Body of pancreas (tissue), 4 donors: ENCODE measurements around the gene TMEM101. TPM values are rescaled to one million over a fixed set of nuclear protein-coding genes. Genes with fewer than 3 reads are reported as not detected.

Experiments used
- ATAC-seq: fragments of 150-250 bp; one replicate; pipeline ENCODE4 v1.9.1; 2016
- DNase-seq, 4 donors: peaks; one replicate each; pipeline ENCODE4 v3.0.0-alpha.2; 2019
- H3K27ac ChIP-seq, 4 donors: fragments of 200-600 bp; sonication (generic); 1 replicate in 3 of 4; 2 replicates in 1 of 4; pipeline versions ENCODE4 v1.5.1 to v1.6.1; 2016 to 2019; ENCODE audit warnings: mild to moderate bottlenecking in 1 of 4, mixed read lengths in 1 of 4, moderate library complexity in 1 of 4
- H3K27me3 ChIP-seq, 2 donors: fragments of 200-600 bp; sonication (generic); one replicate each; pipeline ENCODE4 v1.6.0; 2016; ENCODE audit warnings: mild to moderate bottlenecking in 1 of 2
- H3K36me3 ChIP-seq, 2 donors: fragments of 200-600 bp; sonication (generic); replicated peaks in 1 of 2; 2 replicates each; pipeline ENCODE4 v1.5.1; 2016; ENCODE audit warnings: low read depth in 2 of 2; ENCODE audit not compliant: insufficient read depth in 1 of 2
- H3K4me1 ChIP-seq: fragments of 200-600 bp; sonication (generic); one replicate; pipeline ENCODE4 v1.6.0; 2016
- H3K4me3 ChIP-seq, 2 donors: fragments of 200-600 bp; sonication (generic); 1 replicate in 1 of 2; 2 replicates in 1 of 2; pipeline ENCODE4 v1.5.1; 2016 to 2019
- H3K9me3 ChIP-seq, 3 donors: fragments of 200-600 bp; sonication (generic); 1 replicate in 2 of 3; 2 replicates in 1 of 3; pipeline ENCODE4 v1.5.1; 2016
- CTCF ChIP-seq, 7 experiments: fragments of 450-650 bp in 4 of 7; fragments of 200-600 bp in 3 of 7; sonication (generic) in 3 of 7; IDR thresholded peaks; one replicate each; pipeline ENCODE4 v1.5.1; 2016 to 2019; ENCODE audit warnings: antibody characterized with exemption in 7 of 7
- POLR2A ChIP-seq, 3 donors: fragments of 450-650 bp; IDR thresholded peaks; one replicate each; pipeline ENCODE4 v1.6.1; 2016; ENCODE audit warnings: antibody characterized with exemption in 3 of 3, mild to moderate bottlenecking in 2 of 3
- WGBS, 2 donors: methylation state at CpG; one replicate each; pipeline ENCODE4 v1.1.5; 2017; 5-methylcytosine and 5-hydroxymethylcytosine counted together
- intact Hi-C: fragments of 100-400 bp; cut with DNase I; formaldehyde crosslinking; loops from one replicate; pipeline ENCODE4 v1.15.1; 2023
- total RNA-seq, 2 donors: library from RNA; depleted of rRNA; stranded (reverse); fragments of >200 nt; gene quantifications; one replicate each; pipeline ENCODE4 v1.1.0, GENCODE V29; 2016

The TMEM101 gene
- total RNA-seq, 2 donors from 2014 or later, result 22.6 to 26.7 TPM

GRCh38 chr17:44012391-44012790, 2.4 kb downstream of the TMEM101 start:
- DNase-seq (no peak), ATAC-seq (no peak)
- H3K27me3 ChIP-seq, result no peaks in the 10 kb centered on the region
- WGBS, 2 donors, result 50 to 65% methylated on average over 2 to 3 of the region's 3 CpGs
- TF ChIP-seq CTCF (IDR thresholded peaks at IDR 0.05) (no peak), POLR2A (IDR thresholded peaks at IDR 0.05) (no peak)
- H3K4me3 ChIP-seq, result no peak overlapping the region
- no peaks in the 10 kb centered on the region for H3K36me3 ChIP-seq
- H3K4me1 ChIP-seq, result peaks cover 27% of the 10 kb centered on the region
- intact Hi-C loops, result no loop called here
- no peak overlapping the region for H3K27ac ChIP-seq
- H3K9me3 ChIP-seq, result no peaks in the 10 kb centered on the region

- Histone ChIP-seq H3K4me1 (peaks cover 32% of the 10 kb centered on the region), H3K27ac (no peak overlapping the region), H3K27me3 (no peaks in the 10 kb centered on the region), H3K4me3 (no peak overlapping the region), H3K36me3 (no peaks in the 10 kb centered on the region), H3K9me3 (no peaks in the 10 kb centered on the region)
- intact Hi-C loops, result no loop called here
- no peak for ATAC-seq
- TF ChIP-seq POLR2A (IDR thresholded peaks at IDR 0.05), result no peak
- TF ChIP-seq CTCF (IDR thresholded peaks at IDR 0.05), result no peak
- DNase-seq, result no peak
- WGBS, 2 donors, result 86 to 92% methylated on average over 9 of the region's 9 CpGs
These were observed 2.9 kb downstream of the TMEM101 start for GRCh38 chr17:44011876-44012275.

- Histone ChIP-seq H3K4me1 (peaks cover 39% of the 10 kb centered on the region), H3K4me3 (no peak overlapping the region), H3K27ac (no peak overlapping the region), H3K27me3 (no peaks in the 10 kb centered on the region), H3K36me3 (no peaks in the 10 kb centered on the region), H3K9me3 (no peaks in the 10 kb centered on the region)
- intact Hi-C loops, result no loop called here
- no peak for DNase-seq
- WGBS, 2 donors, result 55 to 59% methylated on average over 4 of the region's 4 CpGs
- ATAC-seq, result no peak
- TF ChIP-seq CTCF (IDR thresholded peaks at IDR 0.05) (no peak), POLR2A (IDR thresholded peaks at IDR 0.05) (no peak)
These were observed 3.7 kb downstream of the TMEM101 start for GRCh38 chr17:44010966-44011647.

GRCh38 chr17:44008205-44008909, 6.4 kb downstream of the TMEM101 start:
- intact Hi-C loops, result no loop called here
- peaks cover 42% of the 10 kb centered on the region for H3K4me1 ChIP-seq
- no peaks in the 10 kb centered on the region for H3K36me3 ChIP-seq

More at GRCh38 chr17:44008205-44008909, 6.4 kb downstream of the TMEM101 start:
- peaks cover 0 to 14% of the 10 kb centered on the region in 2 donors for H3K27me3 ChIP-seq
- H3K9me3 ChIP-seq, result no peaks in the 10 kb centered on the region
- TF ChIP-seq CTCF (IDR thresholded peaks at IDR 0.05) (no peak), POLR2A (IDR thresholded peaks at IDR 0.05) (no peak)
- no peak overlapping the region for H3K27ac ChIP-seq
- no peak for ATAC-seq
- no peak for DNase-seq
- 63 to 68% methylated on average over 6 of the region's 6 CpGs for WGBS, 2 donors
- H3K4me3 ChIP-seq, result no peak overlapping the region
